Trophoblast cell (in vitro differentiated cells and primary cell): ENCODE results near the gene JSRP1.

Source experiments
- DNase-seq, 2 donors: peaks; one replicate each; pipeline ENCODE4 v3.0.0-alpha.2; 2016
- H2AFZ ChIP-seq: 2 replicates; pipeline ENCODE4 v1.6.1; 2013; ENCODE audit warnings: low read length, moderate library complexity, mild to moderate bottlenecking; ENCODE audit not compliant: insufficient read depth, poor library complexity
- H2AK5ac ChIP-seq: 2 replicates; pipeline ENCODE4 v1.6.1; 2013; ENCODE audit warnings: mild to moderate bottlenecking, low read length
- H2BK120ac ChIP-seq: 2 replicates; pipeline ENCODE4 v1.6.1; 2013; ENCODE audit warnings: low read length, mild to moderate bottlenecking, moderate library complexity; ENCODE audit not compliant: insufficient read depth, poor library complexity
- H2BK12ac ChIP-seq: 2 replicates; pipeline ENCODE4 v1.6.1; 2013; ENCODE audit warnings: mild to moderate bottlenecking, low read length, moderate library complexity
- H2BK5ac ChIP-seq: 2 replicates; pipeline ENCODE4 v1.6.1; 2013; ENCODE audit warnings: low read length, low read depth, moderate library complexity, mild to moderate bottlenecking; ENCODE audit not compliant: poor library complexity
- H3K14ac ChIP-seq: 2 replicates; pipeline ENCODE4 v1.6.1; 2013; ENCODE audit warnings: mild to moderate bottlenecking, low read length
- H3K18ac ChIP-seq: 2 replicates; pipeline ENCODE4 v1.6.1; 2013; ENCODE audit warnings: mild to moderate bottlenecking, low read length
- H3K23ac ChIP-seq: 2 replicates; pipeline ENCODE4 v1.6.1; 2013; ENCODE audit warnings: low read length
- H3K27ac ChIP-seq: 2 replicates; pipeline ENCODE4 v1.5.1; 2013; ENCODE audit warnings: low read depth, mild to moderate bottlenecking, inconsistent platforms, low read length, moderate library complexity
- H3K27me3 ChIP-seq: 2 replicates; pipeline ENCODE4 v1.6.1; 2013; ENCODE audit warnings: inconsistent platforms, mild to moderate bottlenecking, low read length, moderate library complexity; ENCODE audit not compliant: insufficient read depth
- H3K36me3 ChIP-seq, 2 experiments: 1 replicate in 1 of 2; 2 replicates in 1 of 2; pipeline ENCODE4 v1.6.1; 2013; ENCODE audit warnings: low read length in 2 of 2, mild to moderate bottlenecking in 2 of 2, moderate library complexity in 1 of 2; ENCODE audit not compliant: insufficient read depth in 2 of 2, control insufficient read depth in 1 of 2
- H3K4ac ChIP-seq: 2 replicates; pipeline ENCODE4 v1.6.1; 2013; ENCODE audit warnings: low read depth, mild to moderate bottlenecking, low read length, moderate library complexity
- H3K4me1 ChIP-seq, 2 experiments: 1 replicate in 1 of 2; 2 replicates in 1 of 2; pipeline ENCODE4 v1.6.1; 2013; ENCODE audit warnings: low read length in 2 of 2, mild to moderate bottlenecking in 2 of 2, moderate library complexity in 1 of 2; ENCODE audit not compliant: insufficient read depth in 2 of 2, control insufficient read depth in 1 of 2
- H3K4me2 ChIP-seq: 2 replicates; pipeline ENCODE4 v1.6.1; 2013; ENCODE audit warnings: inconsistent platforms, mild to moderate bottlenecking, low read length, moderate library complexity
- H3K4me3 ChIP-seq: 2 replicates; pipeline ENCODE4 v1.5.1; 2013; ENCODE audit warnings: mild to moderate bottlenecking, low read depth, low read length, inconsistent platforms
- H3K79me1 ChIP-seq: one replicate; pipeline ENCODE4 v1.6.1; 2013; ENCODE audit warnings: low read length
- H3K79me2 ChIP-seq: 2 replicates; pipeline ENCODE4 v1.6.1; 2013; ENCODE audit warnings: low read length, mild to moderate bottlenecking; ENCODE audit not compliant: control insufficient read depth, insufficient read depth, poor library complexity
- H3K9ac ChIP-seq: 2 replicates; pipeline ENCODE4 v1.6.1; 2013; ENCODE audit warnings: mild to moderate bottlenecking, low read length
- H3K9me3 ChIP-seq: 2 replicates; pipeline ENCODE4 v1.6.1; 2013; ENCODE audit warnings: low read depth, mild to moderate bottlenecking, control low read depth, inconsistent platforms, low read length; ENCODE audit not compliant: insufficient read depth
- H4K12ac ChIP-seq: 2 replicates; pipeline ENCODE4 v1.6.1; 2013; ENCODE audit warnings: low read depth, mild to moderate bottlenecking, low read length, moderate library complexity
- H4K8ac ChIP-seq: 2 replicates; pipeline ENCODE4 v1.6.1; 2013; ENCODE audit warnings: low read depth, mild to moderate bottlenecking, low read length, moderate library complexity
- H4K91ac ChIP-seq: one replicate; pipeline ENCODE4 v1.6.1; 2013; ENCODE audit warnings: low read depth, mild to moderate bottlenecking, low read length, moderate library complexity
- WGBS: extraction: QIAGEN DNeasy Blood & Tissue Kit; methylation state at CpG from one replicate; pipeline ENCODE4 v1.1.7; 2013; ENCODE audit warnings: missing lambda C conversion rate; ENCODE audit not compliant: insufficient read length, insufficient coverage; ENCODE audit errors: extremely low coverage; 5-methylcytosine and 5-hydroxymethylcytosine counted together

JSRP1 gene

GRCh38 chr19:2247433-2248101, 8.7 kb downstream of the JSRP1 start:
- Histone ChIP-seq H3K4me1 (no peaks in the 10 kb centered on the region), H4K91ac (no peak overlapping the region), H3K23ac (no peak overlapping the region), H3K79me1 (no peaks in the 10 kb centered on the region), H3K27ac (no peak overlapping the region), H3K9ac (no peak overlapping the region), H3K4me2 (no peak overlapping the region), H3K4me3 (no peak overlapping the region), H3K79me2 (no peaks in the 10 kb centered on the region), H3K14ac (no peak overlapping the region), H3K36me3 (peaks cover 64% of the 10 kb centered on the region in 2 experiments), H3K9me3 (peaks cover 5% of the 10 kb centered on the region), H2AFZ (no peak overlapping the region), H2AK5ac (no peak overlapping the region), H3K18ac (no peak overlapping the region), H2BK120ac (no peak overlapping the region), H2BK12ac (no peak overlapping the region), H2BK5ac (no peak overlapping the region), H4K12ac (no peak overlapping the region), H3K27me3 (no peaks in the 10 kb centered on the region), H4K8ac (no peak overlapping the region), H3K4ac (no peak overlapping the region)
- DNase-seq = no peak
- WGBS = no CpG with 5 or more reads among the region's 28 CpGs

DNA sequence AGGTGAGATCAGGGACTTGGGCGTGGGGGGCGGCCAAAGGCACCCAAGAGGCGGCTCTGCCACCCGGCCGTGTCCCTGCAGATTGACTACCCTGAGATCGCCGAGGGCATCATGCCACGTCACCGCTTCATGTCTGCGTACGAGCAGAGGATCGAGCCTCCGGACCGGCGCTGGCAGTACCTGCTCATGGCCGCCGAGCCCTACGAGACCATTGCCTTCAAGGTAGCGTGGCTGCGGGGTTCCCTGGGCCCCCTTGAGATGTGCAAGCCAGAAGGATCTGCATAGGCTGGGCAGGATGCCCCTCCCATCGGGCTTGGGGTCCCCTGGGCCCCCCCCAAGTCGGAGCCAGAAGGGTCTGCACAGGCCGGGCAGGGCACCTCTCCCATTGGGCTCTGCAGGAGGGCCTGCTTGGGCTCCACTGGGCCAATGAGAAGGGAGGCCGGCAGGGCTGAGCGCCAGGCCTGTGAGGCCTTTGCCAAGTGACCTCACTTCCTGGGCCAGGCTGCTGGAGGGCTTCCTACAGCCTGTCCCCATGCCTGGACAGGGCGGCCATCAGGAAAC, 9.3 kb downstream of the JSRP1 start:
- Histone ChIP-seq H3K9ac (no peak overlapping the region), H3K27ac (no peak overlapping the region), H2AK5ac (no peak overlapping the region), H3K18ac (no peak overlapping the region), H4K91ac (no peak overlapping the region), H2AFZ (no peak overlapping the region), H2BK5ac (no peak overlapping the region), H3K36me3 (peaks cover 68 to 70% of the 10 kb centered on the region in 2 experiments), H3K14ac (no peak overlapping the region), H4K8ac (no peak overlapping the region), H3K4me2 (no peak overlapping the region), H3K23ac (no peak overlapping the region), H2BK12ac (no peak overlapping the region), H3K79me1 (no peaks in the 10 kb centered on the region), H2BK120ac (no peak overlapping the region), H3K4me3 (no peak overlapping the region), H3K27me3 (no peaks in the 10 kb centered on the region), H3K79me2 (peaks cover 2% of the 10 kb centered on the region), H3K4me1 (no peaks in the 10 kb centered on the region), H3K4ac (no peak overlapping the region), H4K12ac (no peak overlapping the region), H3K9me3 (peaks cover 5% of the 10 kb centered on the region)
- no peak for DNase-seq
- WGBS = no CpG with 5 or more reads among the region's 26 CpGs

DNA sequence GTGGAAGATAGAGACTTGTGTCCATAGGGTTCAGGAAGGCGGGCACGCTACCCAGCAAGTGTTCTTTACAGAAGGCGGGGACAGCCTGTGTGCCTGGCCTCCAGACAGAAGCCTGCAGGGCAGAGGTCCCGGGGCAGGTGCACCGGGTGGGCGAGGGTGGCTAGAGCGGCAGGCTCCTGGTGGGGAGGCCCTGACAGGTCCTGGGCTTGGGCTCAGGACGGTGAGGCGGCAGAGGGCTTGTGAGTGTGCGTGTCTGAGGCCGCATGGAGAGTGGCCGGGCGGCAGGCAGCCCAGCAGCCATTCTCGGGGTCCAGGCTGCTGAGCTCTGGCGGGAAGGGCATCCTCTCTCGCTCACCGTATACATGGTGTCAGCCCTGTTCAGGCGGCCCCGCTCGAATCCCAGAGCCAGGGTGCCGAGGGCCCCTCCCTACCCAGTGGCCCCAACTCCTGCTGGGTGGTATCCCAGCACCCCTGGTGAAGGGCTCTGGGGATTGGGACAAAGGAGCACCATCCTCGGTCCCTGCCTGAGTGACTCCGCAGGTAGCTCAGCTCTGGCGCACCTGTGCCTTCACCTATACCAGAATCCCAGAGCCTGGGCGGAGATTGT, 10.1 kb downstream of the JSRP1 start:
- Histone ChIP-seq H3K4me3 (no peak overlapping the region), H2BK5ac (no peak overlapping the region), H3K36me3 (peaks cover 69 to 70% of the 10 kb centered on the region in 2 experiments), H3K4ac (no peak overlapping the region), H3K4me1 (no peaks in the 10 kb centered on the region), H2AFZ (no peak overlapping the region), H3K79me1 (no peaks in the 10 kb centered on the region), H3K9me3 (peaks cover 3% of the 10 kb centered on the region), H3K14ac (no peak overlapping the region), H3K79me2 (peaks cover 8% of the 10 kb centered on the region), H2BK120ac (no peak overlapping the region), H3K27ac (no peak overlapping the region), H4K8ac (no peak overlapping the region), H2AK5ac (no peak overlapping the region), H4K91ac (no peak overlapping the region), H4K12ac (no peak overlapping the region), H3K27me3 (no peaks in the 10 kb centered on the region), H3K9ac (no peak overlapping the region), H2BK12ac (no peak overlapping the region), H3K4me2 (no peak overlapping the region), H3K18ac (no peak overlapping the region), H3K23ac (no peak overlapping the region)
- no CpG with 5 or more reads among the region's 25 CpGs for WGBS
- DNase-seq = no peak

DNA sequence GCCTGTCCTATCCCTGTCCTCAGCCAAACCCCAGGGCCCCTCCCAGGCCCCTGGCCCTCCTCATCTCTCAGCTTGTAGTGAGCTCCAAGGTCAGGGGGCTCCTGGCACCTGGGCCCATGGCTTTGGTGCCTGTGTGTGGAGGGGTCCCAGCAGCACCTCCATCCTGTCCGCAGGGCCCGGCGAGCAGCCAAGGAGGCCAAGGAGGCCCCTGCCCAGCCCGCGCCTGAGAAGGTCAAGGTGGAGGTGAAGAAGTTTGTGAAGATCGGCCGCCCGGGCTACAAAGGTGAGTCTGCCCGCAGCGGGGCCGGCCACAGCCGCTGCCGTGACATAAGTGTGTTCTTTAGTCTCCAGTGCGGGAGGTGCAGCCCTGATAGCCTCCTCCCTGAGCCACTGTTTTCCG, 10.9 kb downstream of the JSRP1 start:
- no peak overlapping the region for H4K12ac ChIP-seq
- no peak overlapping the region for H2BK12ac ChIP-seq
- H4K8ac ChIP-seq = no peak overlapping the region
- H3K79me1 ChIP-seq = no peaks in the 10 kb centered on the region
- H2BK5ac ChIP-seq = no peak overlapping the region
- no peak overlapping the region for H3K18ac ChIP-seq
- no peaks in the 10 kb centered on the region for H3K27me3 ChIP-seq
- no peak overlapping the region for H3K14ac ChIP-seq
- WGBS = no CpG with 5 or more reads among the region's 15 CpGs
- H3K9me3 ChIP-seq = peaks cover 6% of the 10 kb centered on the region
- H2AK5ac ChIP-seq = no peak overlapping the region
- no peak overlapping the region for H3K23ac ChIP-seq
- no peak for DNase-seq
- peaks cover 74 to 77% of the 10 kb centered on the region in 2 experiments for H3K36me3 ChIP-seq
- H3K9ac ChIP-seq = no peak overlapping the region
- no peak overlapping the region for H2BK120ac ChIP-seq
- no peak overlapping the region for H3K4me3 ChIP-seq
- no peak overlapping the region for H3K27ac ChIP-seq
- H4K91ac ChIP-seq = no peak overlapping the region
- no peak overlapping the region for H2AFZ ChIP-seq
- H3K4me1 ChIP-seq = peaks cover 0 to 3% of the 10 kb centered on the region in 2 experiments
- H3K79me2 ChIP-seq = peaks cover 16% of the 10 kb centered on the region
- H3K4me2 ChIP-seq = no peak overlapping the region
- H3K4ac ChIP-seq = no peak overlapping the region
